HCT116 (cell line): ENCODE results near the gene POLE3. TPM values are rescaled to one million over a fixed set of nuclear protein-coding genes. Genes with fewer than 3 reads are reported as not detected.

ENCODE experiments used
- ATAC-seq: fragments of 200-7000 bp; cut with Tn5 transposase; 2 replicates; pipeline ENCODE4 v1.9.1; 2020; ENCODE audit warnings: mild to moderate bottlenecking, moderate library complexity
- BruUV-seq: library from RNA; stranded (reverse); fragments of 400-500 nt; replicated peaks from 2 replicates; lab custom pipeline; 2021; lab: Mats Ljungman, UMichigan
- CTCF ChIA-PET: fragments of 300-600 bp; sonication (Branson Sonifier 250); formaldehyde crosslinking; loops from one replicate; lab custom pipeline; 2021; ENCODE audit warnings: antibody characterized with exemption; lab: Charles Lee
- POLR2A ChIA-PET: fragments of 300-600, 350-600 bp; sonication (Branson Sonifier 250); formaldehyde crosslinking; loops from one replicate; lab custom pipeline; 2021; ENCODE audit warnings: antibody characterized with exemption; lab: Charles Lee
- RAD21 ChIA-PET, 2 experiments: fragments of 300-600 bp; sonication (Branson Sonifier 250); formaldehyde crosslinking; loops; one replicate each; lab custom pipeline; 2023; ENCODE audit warnings: low total read pairs in 2 of 2; ENCODE audit not compliant: uncharacterized antibody in 2 of 2, unreplicated experiment in 2 of 2, low non-redundant PET in 1 of 2; lab: Charles Lee
- DNase-seq: peaks from one replicate; pipeline ENCODE4 v3.0.0-alpha.2; 2010; ENCODE audit warnings: low read depth, low spot score
- H2AFZ ChIP-seq: fragments of 200-600 bp; shearing (Covaris generic), sonication (generic); 2 replicates; pipeline ENCODE4 v1.6.1; 2017; ENCODE audit warnings: low read depth, mixed run types, mixed read lengths, antibody characterized with exemption, low read length; ENCODE audit not compliant: poor library complexity, severe bottlenecking
- H3K27ac ChIP-seq: 2 replicates; pipeline ENCODE4 v1.5.1; 2012; ENCODE audit warnings: low read depth, low read length
- H3K27me3 ChIP-seq: fragments of 200-600 bp; sonication (generic); 2 replicates; pipeline ENCODE4 v1.6.1; 2016; ENCODE audit warnings: mixed run types, low read length, mixed read lengths; ENCODE audit not compliant: insufficient read depth
- H3K36me3 ChIP-seq, 2 experiments: fragments of 200-500 bp in 1 of 2; fragments of 200-600 bp in 1 of 2; sonication (Bioruptor generic) in 1 of 2; sonication (generic) in 1 of 2; 2 replicates each; pipeline versions ENCODE4 v1.5.1 to v1.6.1; 2014 to 2016; ENCODE audit warnings: low read length in 2 of 2, inconsistent platforms in 1 of 2, mixed read lengths in 1 of 2, mixed run types in 1 of 2; ENCODE audit not compliant: insufficient read depth in 2 of 2, control insufficient read depth in 1 of 2
- H3K4me1 ChIP-seq, 2 experiments: fragments of 200-600 bp in 1 of 2; sonication (generic) in 1 of 2; 2 replicates each; pipeline versions ENCODE4 v1.5.1 to v1.6.1; 2012 to 2017; ENCODE audit warnings: low read length in 2 of 2, inconsistent platforms in 1 of 2, mild to moderate bottlenecking in 1 of 2, mixed read lengths in 1 of 2, mixed run types in 1 of 2, moderate library complexity in 1 of 2; ENCODE audit not compliant: insufficient read depth in 2 of 2, control insufficient read depth in 1 of 2
- H3K4me2 ChIP-seq: fragments of 200-600 bp; sonication (generic); 2 replicates; pipeline ENCODE4 v1.6.1; 2017; ENCODE audit warnings: mixed run types, low read length, mixed read lengths
- H3K4me3 ChIP-seq, 2 experiments: fragments of 200-600 bp in 1 of 2; sonication (generic) in 1 of 2; replicated peaks in 1 of 2; 2 replicates each; pipeline ENCODE4 v1.5.1; 2011 to 2016; ENCODE audit warnings: low read length in 2 of 2, control low read depth in 1 of 2, low read depth in 1 of 2, mild to moderate bottlenecking in 1 of 2, mixed read lengths in 1 of 2, mixed run types in 1 of 2
- H3K79me2 ChIP-seq: fragments of 200-600 bp; sonication (generic); 2 replicates; pipeline ENCODE4 v1.6.1; 2017; ENCODE audit warnings: mild to moderate bottlenecking, mixed run types, low read length, moderate library complexity, mixed read lengths; ENCODE audit not compliant: insufficient read depth
- H3K9ac ChIP-seq: fragments of 200-600 bp; sonication (generic); 2 replicates; pipeline ENCODE4 v1.6.1; 2016; ENCODE audit warnings: low read length, mixed read lengths
- H3K9me2 ChIP-seq: fragments of 200-600 bp; sonication (generic), shearing (Covaris generic); 2 replicates; pipeline ENCODE4 v1.6.1; 2017; ENCODE audit warnings: mixed run types, mild to moderate bottlenecking, moderate library complexity; ENCODE audit not compliant: insufficient read depth
- H3K9me3 ChIP-seq, 2 experiments: fragments of 200-500 bp in 1 of 2; fragments of 200-600 bp in 1 of 2; sonication (Bioruptor generic) in 1 of 2; sonication (generic) in 1 of 2; 2 replicates each; pipeline ENCODE4 v1.6.1; 2014 to 2017; ENCODE audit warnings: low read length in 2 of 2, mixed read lengths in 2 of 2, inconsistent platforms in 1 of 2, low read depth in 1 of 2, mild to moderate bottlenecking in 1 of 2, mixed run types in 1 of 2, moderate library complexity in 1 of 2; ENCODE audit not compliant: control insufficient read depth in 1 of 2, insufficient read depth in 1 of 2
- H4K20me1 ChIP-seq: fragments of 200-600 bp; sonication (generic), shearing (Covaris generic); 2 replicates; pipeline ENCODE4 v1.6.1; 2017; ENCODE audit warnings: mixed run types, mild to moderate bottlenecking, moderate library complexity; ENCODE audit not compliant: insufficient read depth
- ELF1 ChIP-seq: IDR thresholded peaks from 2 replicates; pipeline ENCODE4 v1.6.1; 2012; ENCODE audit warnings: low read depth, borderline replicate concordance
- EZH2 ChIP-seq: fragments of 200-600 bp; sonication (generic); IDR thresholded peaks from 2 replicates; pipeline ENCODE4 v1.6.1; 2017; ENCODE audit warnings: antibody characterized with exemption, mixed run types
- FOSL1 ChIP-seq: IDR thresholded peaks from 2 replicates; pipeline ENCODE4 v1.6.1; 2012; ENCODE audit warnings: low read depth
- JUND ChIP-seq: IDR thresholded peaks from 2 replicates; pipeline ENCODE4 v1.6.1; 2012
- MAX ChIP-seq: IDR thresholded peaks from 2 replicates; pipeline ENCODE4 v1.6.1; 2012
- POLR2A ChIP-seq: IDR thresholded peaks from 2 replicates; pipeline ENCODE4 v1.7.0; 2011; ENCODE audit warnings: borderline replicate concordance; ENCODE audit not compliant: insufficient read depth, insufficient read length; ENCODE audit errors: extremely low read depth
- POLR2AphosphoS5 ChIP-seq: IDR thresholded peaks from 2 replicates; pipeline ENCODE4 v1.6.1; 2011; ENCODE audit warnings: mild to moderate bottlenecking, low read depth, low read length, moderate library complexity
- REST ChIP-seq: IDR thresholded peaks from 2 replicates; pipeline ENCODE4 v1.6.1; 2012; ENCODE audit warnings: low read depth
- SIN3A ChIP-seq: IDR thresholded peaks from 2 replicates; pipeline ENCODE4 v1.6.1; 2012; ENCODE audit warnings: low read depth
- TCF7L2 ChIP-seq: IDR thresholded peaks from 2 replicates; pipeline ENCODE4 v1.7.0; 2011; ENCODE audit warnings: borderline replicate concordance, inconsistent platforms; ENCODE audit not compliant: insufficient read depth, insufficient read length; ENCODE audit errors: extremely low read depth
- YY1 ChIP-seq: IDR thresholded peaks from 2 replicates; pipeline ENCODE4 v1.6.1; 2011; ENCODE audit warnings: low read length, low read depth, moderate library complexity, mild to moderate bottlenecking; ENCODE audit not compliant: insufficient replicate concordance; ENCODE audit errors: extremely low read depth
- ZBTB33 ChIP-seq: IDR thresholded peaks from 2 replicates; pipeline ENCODE4 v1.6.1; 2011; ENCODE audit warnings: mild to moderate bottlenecking, low read length, moderate library complexity; ENCODE audit not compliant: insufficient replicate concordance; ENCODE audit errors: extremely low read depth
- intact Hi-C: fragments of 100-400 bp; cut with micrococcal nuclease; formaldehyde crosslinking; loops from 2 replicates; pipeline ENCODE4 v1.10.0; 2022
- total RNA-seq: library from RNA; stranded (reverse); gene quantifications from one replicate; pipeline ENCODE4 v1.2.1, GENCODE V29; 2021; ENCODE audit not compliant: unreplicated experiment

Gene POLE3
- total RNA-seq, 1 experiment from 2014 or later: 65.1 TPM

GRCh38 chr9:113359385-113359784 lies 51.1 kb downstream of the POLE3 start:
- RAD21 ChIA-PET: no interaction called here
- CTCF ChIA-PET: no interaction called here
- Histone ChIP-seq H3K4me2 (no peak overlapping the region), H2AFZ (no peak overlapping the region), H3K9me3 (no peaks in the 10 kb centered on the region), H3K36me3 (peaks cover 4% of the 10 kb centered on the region in 2 experiments; a peak in 1 of 4 replicates), H3K9ac (no peak overlapping the region), H3K27me3 (no peaks in the 10 kb centered on the region), H3K9me2 (no peaks in the 10 kb centered on the region), H3K4me3 (no peak overlapping the region), H3K4me1 (peaks cover 11 to 14% of the 10 kb centered on the region in 2 experiments), H3K79me2 (no peaks in the 10 kb centered on the region), H4K20me1 (no peaks in the 10 kb centered on the region), H3K27ac (no peak overlapping the region)
- no TSS peak for BruUV-seq
- ATAC-seq (no peak), DNase-seq (no peak)
- TF ChIP-seq YY1 (no peak), ELF1 (no peak), EZH2 (no peak), POLR2AphosphoS5 (no peak), POLR2A (no peak), TCF7L2 (no peak), SIN3A (no peak), JUND (no peak), MAX (no peak), FOSL1 (no peak), REST (no peak), ZBTB33 (no peak)
- intact Hi-C loops: no loop called here
- POLR2A ChIA-PET: no interaction called here

Other genes with a start within 250 kb of the POLE3 start
- gene FKBP15, start 189.4 kb downstream of the POLE3 start, total RNA-seq: 13.8 TPM
- 24.4 TPM for gene SLC31A1, start 189.1 kb downstream of the POLE3 start, total RNA-seq
- gene CDC26, start 135.1 kb downstream of the POLE3 start, total RNA-seq: 22.0 TPM
- 53.9 TPM for gene PRPF4, start 135.0 kb downstream of the POLE3 start, total RNA-seq
- gene RNF183, start 107.3 kb downstream of the POLE3 start, total RNA-seq: 0.12 TPM
- 5.9 TPM for gene WDR31, start 70.4 kb downstream of the POLE3 start, total RNA-seq
- gene BSPRY, start 61.1 kb downstream of the POLE3 start, total RNA-seq: 22.7 TPM
- 21.8 TPM for gene HDHD3, start 33.7 kb downstream of the POLE3 start, total RNA-seq
- gene ALAD, start 9.4 kb downstream of the POLE3 start, total RNA-seq: 14.0 TPM
- 0.71 TPM for gene C9orf43, start 72 bp upstream of the POLE3 start, total RNA-seq
- 39.4 TPM for gene RGS3, start 53.1 kb upstream of the POLE3 start, total RNA-seq